DND-41 (cell line): Measurements from ENCODE around the gene SMOC2.

Experiments used
- ATAC-seq: fragments of 200-7000 bp; cut with Tn5 transposase; 3 replicates; pipeline ENCODE4 v1.9.1; 2021; ENCODE audit warnings: low read depth; ENCODE audit not compliant: insufficient read depth
- DNase-seq: peaks from one replicate; pipeline ENCODE4 v3.0.0-alpha.2; 2020
- H2AFZ ChIP-seq: 2 replicates; pipeline ENCODE4 v1.6.0; 2012; ENCODE audit warnings: low read depth, low read length
- H3K27ac ChIP-seq: 2 replicates; pipeline ENCODE4 v1.5.1; 2012; ENCODE audit warnings: low read length, inconsistent platforms
- H3K27me3 ChIP-seq: fragments of 200-600 bp; sonication (generic); 2 replicates; pipeline ENCODE4 v1.6.0; 2012; ENCODE audit warnings: low read length, mild to moderate bottlenecking, inconsistent platforms; ENCODE audit not compliant: insufficient read depth, poor library complexity
- H3K36me3 ChIP-seq: 2 replicates; pipeline ENCODE4 v1.5.1; 2012; ENCODE audit warnings: low read length, inconsistent platforms; ENCODE audit not compliant: insufficient read depth
- H3K4me1 ChIP-seq: 2 replicates; pipeline ENCODE4 v1.5.1; 2012; ENCODE audit warnings: mild to moderate bottlenecking, low read length; ENCODE audit not compliant: insufficient read depth
- H3K4me2 ChIP-seq: 2 replicates; pipeline ENCODE4 v1.6.0; 2012; ENCODE audit warnings: mild to moderate bottlenecking, moderate library complexity, low read length, inconsistent platforms; ENCODE audit not compliant: insufficient read depth
- H3K4me3 ChIP-seq, 2 experiments: fragments of 200-600 bp in 1 of 2; shearing (Covaris generic) in 1 of 2; 2 replicates each; pipeline ENCODE4 v1.5.1; 2012 to 2016; ENCODE audit warnings: inconsistent platforms in 2 of 2, low read length in 2 of 2, mild to moderate bottlenecking in 2 of 2, low read depth in 1 of 2, moderate library complexity in 1 of 2
- H3K79me2 ChIP-seq: 2 replicates; pipeline ENCODE4 v1.6.0; 2012; ENCODE audit warnings: low read length, inconsistent platforms; ENCODE audit not compliant: insufficient read depth
- H3K9ac ChIP-seq: 2 replicates; pipeline ENCODE4 v1.6.0; 2012; ENCODE audit warnings: low read depth, mild to moderate bottlenecking, inconsistent platforms, low read length, moderate library complexity
- H3K9me3 ChIP-seq: 2 replicates; pipeline ENCODE4 v1.5.1; 2012; ENCODE audit warnings: low read length, moderate library complexity, mild to moderate bottlenecking, inconsistent platforms; ENCODE audit not compliant: insufficient read depth, severe bottlenecking
- H4K20me1 ChIP-seq: 2 replicates; pipeline ENCODE4 v1.6.0; 2012; ENCODE audit warnings: low read length; ENCODE audit not compliant: insufficient read depth
- CTCF ChIP-seq: IDR thresholded peaks from 2 replicates; pipeline ENCODE4 v1.5.1; 2012; ENCODE audit warnings: borderline replicate concordance, low read length, moderate library complexity, mild to moderate bottlenecking; ENCODE audit not compliant: poor library complexity, severe bottlenecking; ENCODE audit errors: extremely low read depth
- EZH2 ChIP-seq: IDR thresholded peaks from 3 replicates; pipeline ENCODE4 v1.6.1; 2012; ENCODE audit warnings: borderline replicate concordance, low read depth, mild to moderate bottlenecking, moderate library complexity, low read length, inconsistent platforms; ENCODE audit not compliant: severe bottlenecking

The SMOC2 gene

GRCh38 chr6:168717491-168717890, 276.5 kb downstream of the SMOC2 start:
- Histone ChIP-seq H3K27ac (no peak overlapping the region), H3K4me1 (no peaks in the 10 kb centered on the region), H3K79me2 (no peaks in the 10 kb centered on the region), H3K9ac (no peak overlapping the region), H2AFZ (no peak overlapping the region), H4K20me1 (no peaks in the 10 kb centered on the region), H3K27me3 (no peaks in the 10 kb centered on the region), H3K9me3 (peaks cover 3% of the 10 kb centered on the region), H3K4me3 (no peak overlapping the region), H3K36me3 (no peaks in the 10 kb centered on the region), H3K4me2 (no peak overlapping the region)
- no peak for ATAC-seq
- DNase-seq = no peak
- no peak for TF ChIP-seq EZH2
- no peak for TF ChIP-seq CTCF
